ENCODE data around the gene FBLN1. TPM values are rescaled to one million over a fixed set of nuclear protein-coding genes. Genes with fewer than 3 reads are reported as not detected.

Gene FBLN1
- total RNA-seq, 1 donor from 2014 or later: not detected

DNA sequence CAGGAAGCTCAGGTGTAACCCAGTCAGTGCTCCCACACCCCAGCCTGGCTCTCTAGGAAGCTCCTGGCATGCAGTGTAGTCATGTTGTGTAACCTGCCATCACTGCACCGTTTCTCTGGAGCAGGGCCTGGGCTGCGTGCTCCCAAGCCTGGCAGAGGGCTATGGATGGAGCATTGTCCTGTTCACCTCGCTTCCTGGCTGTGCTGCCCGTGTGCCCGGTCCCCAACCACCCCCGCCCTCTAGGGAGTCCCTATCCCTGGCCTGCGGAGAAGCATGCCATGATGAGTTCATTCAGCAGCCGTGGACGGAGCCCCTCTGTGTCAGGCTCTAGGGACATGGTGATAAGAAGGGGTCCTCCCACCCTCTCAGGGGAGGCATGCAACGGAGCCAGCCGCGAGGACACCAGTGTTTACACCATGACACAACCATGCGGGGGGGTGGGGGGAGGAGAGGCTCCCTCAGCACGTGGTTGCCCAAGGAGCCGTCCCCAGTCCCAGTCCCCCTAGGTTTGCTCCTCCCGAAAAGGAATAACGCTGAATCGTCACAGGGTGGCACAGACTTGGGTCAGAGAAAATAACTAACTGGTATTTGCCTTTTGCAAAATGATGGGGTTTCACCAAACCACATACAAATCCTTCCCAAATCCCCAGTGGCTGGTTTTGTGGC is 73.1 kb downstream of the FBLN1 start:
- no peaks in the 10 kb centered on the region for H3K4me1 Mint-ChIP-seq
- intact Hi-C loops (cut with micrococcal nuclease): no loop called here
- no peak for DNase-seq
- peaks cover 5% of the 10 kb centered on the region for H3K9me3 Mint-ChIP-seq
- H3K27me3 Mint-ChIP-seq: peaks cover 2% of the 10 kb centered on the region
- H3K4me3 Mint-ChIP-seq: no peak overlapping the region
- no peak overlapping the region for H3K27ac Mint-ChIP-seq
- H3K36me3 Mint-ChIP-seq (ENCODE audit: low read depth): no peaks in the 10 kb centered on the region

DNA sequence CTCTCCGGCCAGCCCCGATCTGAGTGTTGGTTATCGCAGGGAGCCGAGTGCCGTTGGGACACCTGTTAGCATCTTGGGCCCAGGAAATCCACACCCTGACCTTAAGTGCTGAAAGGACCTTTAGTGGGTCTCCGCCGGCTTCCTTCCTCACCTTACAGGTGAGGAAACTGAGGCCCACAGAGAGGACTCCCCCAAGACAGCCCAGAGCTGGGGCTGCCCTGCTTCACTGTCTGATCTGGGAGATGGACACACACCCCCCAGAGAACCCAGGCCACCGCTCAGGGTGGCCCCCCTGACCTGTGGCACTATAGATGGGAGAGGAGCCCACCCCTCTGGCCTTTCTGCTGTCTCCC is 73.6 kb downstream of the FBLN1 start:
- no peaks in the 10 kb centered on the region for H3K36me3 Mint-ChIP-seq (ENCODE audit: low read depth)
- DNase-seq: no peak
- peaks cover 3% of the 10 kb centered on the region for H3K9me3 Mint-ChIP-seq
- H3K27ac Mint-ChIP-seq: no peak overlapping the region
- intact Hi-C loops (cut with micrococcal nuclease): no loop called here
- no peak overlapping the region for H3K4me3 Mint-ChIP-seq
- H3K4me1 Mint-ChIP-seq: no peaks in the 10 kb centered on the region
- H3K27me3 Mint-ChIP-seq: peaks cover 2% of the 10 kb centered on the region

DNA sequence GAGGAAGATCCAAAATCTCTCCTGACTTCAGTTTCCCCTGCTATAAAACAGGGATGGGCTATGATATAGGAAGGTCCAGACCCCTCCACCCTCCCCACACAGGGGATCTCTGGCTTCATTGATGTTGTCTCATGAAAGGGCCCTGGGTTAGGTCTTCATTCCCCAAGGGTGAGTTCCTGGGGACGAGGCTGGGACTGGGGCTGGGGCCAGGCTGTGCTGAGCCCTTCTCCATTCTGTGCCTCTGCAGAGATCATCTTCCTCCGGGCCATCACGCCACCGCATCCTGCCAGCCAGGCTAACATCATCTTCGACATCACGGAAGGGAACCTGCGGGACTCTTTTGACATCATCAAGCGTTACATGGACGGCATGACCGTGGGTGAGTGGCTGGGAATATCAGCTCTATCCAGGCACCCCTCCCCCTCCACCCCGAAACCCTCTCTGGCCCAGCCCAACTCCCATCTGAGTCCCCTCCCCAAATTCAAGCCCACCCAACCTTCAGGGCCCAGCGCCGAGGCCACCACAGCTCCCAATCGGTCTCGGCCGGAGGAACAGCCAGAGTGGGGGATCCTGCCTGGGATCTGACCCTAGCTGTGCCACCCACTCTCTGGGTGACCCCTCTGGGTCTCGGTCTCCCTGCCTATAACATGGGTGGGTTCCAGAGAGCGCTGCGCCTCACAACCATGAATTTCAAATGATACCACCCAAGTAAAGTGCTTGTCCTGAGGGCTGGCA is 74.2 kb downstream of the FBLN1 start:
- H3K9me3 Mint-ChIP-seq: no peaks in the 10 kb centered on the region
- intact Hi-C loops (cut with micrococcal nuclease): no loop called here
- DNase-seq: no peak
- peaks cover 2% of the 10 kb centered on the region for H3K27me3 Mint-ChIP-seq
- no peaks in the 10 kb centered on the region for H3K4me1 Mint-ChIP-seq
- no peaks in the 10 kb centered on the region for H3K36me3 Mint-ChIP-seq (ENCODE audit: low read depth)
- H3K4me3 Mint-ChIP-seq: no peak overlapping the region
- no peak overlapping the region for H3K27ac Mint-ChIP-seq

DNA sequence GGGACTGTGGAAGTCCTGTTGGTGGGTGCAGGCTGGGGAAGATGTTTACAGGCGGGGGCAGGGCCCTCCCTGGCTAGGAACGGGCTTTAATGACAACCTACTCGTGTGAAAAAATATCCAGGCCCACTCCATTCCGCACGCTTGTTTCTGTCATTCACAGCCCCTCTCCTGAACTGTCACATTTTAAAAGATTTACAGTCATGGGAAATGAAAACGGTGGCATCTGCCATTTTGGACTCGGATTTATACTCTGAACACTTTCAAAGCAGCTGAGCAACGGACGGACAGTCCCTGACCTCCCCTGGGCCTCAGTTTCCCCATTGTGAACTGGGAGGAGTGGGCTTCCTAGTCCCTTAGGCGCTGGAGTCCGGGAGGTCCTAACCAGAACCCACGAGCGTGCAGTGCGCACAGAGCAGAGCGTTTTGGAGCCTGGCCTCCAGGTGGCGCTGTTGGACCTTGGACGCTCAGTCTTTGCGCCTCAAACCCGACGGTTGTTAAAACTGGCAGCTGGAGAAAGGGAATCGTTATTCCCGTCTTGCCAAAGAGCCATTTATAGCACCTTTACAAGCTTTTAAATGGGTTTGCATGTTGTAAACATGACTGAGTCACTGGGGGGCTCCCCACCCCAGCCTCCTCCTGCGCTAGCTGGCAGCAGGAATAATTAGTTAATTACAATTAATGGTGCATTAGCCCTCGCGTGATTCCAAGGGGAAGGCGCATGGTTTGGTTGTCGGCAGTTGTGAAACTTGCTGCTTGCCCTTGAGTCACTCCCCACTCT is 75.3 kb downstream of the FBLN1 start:
- no peaks in the 10 kb centered on the region for H3K9me3 Mint-ChIP-seq

DNA sequence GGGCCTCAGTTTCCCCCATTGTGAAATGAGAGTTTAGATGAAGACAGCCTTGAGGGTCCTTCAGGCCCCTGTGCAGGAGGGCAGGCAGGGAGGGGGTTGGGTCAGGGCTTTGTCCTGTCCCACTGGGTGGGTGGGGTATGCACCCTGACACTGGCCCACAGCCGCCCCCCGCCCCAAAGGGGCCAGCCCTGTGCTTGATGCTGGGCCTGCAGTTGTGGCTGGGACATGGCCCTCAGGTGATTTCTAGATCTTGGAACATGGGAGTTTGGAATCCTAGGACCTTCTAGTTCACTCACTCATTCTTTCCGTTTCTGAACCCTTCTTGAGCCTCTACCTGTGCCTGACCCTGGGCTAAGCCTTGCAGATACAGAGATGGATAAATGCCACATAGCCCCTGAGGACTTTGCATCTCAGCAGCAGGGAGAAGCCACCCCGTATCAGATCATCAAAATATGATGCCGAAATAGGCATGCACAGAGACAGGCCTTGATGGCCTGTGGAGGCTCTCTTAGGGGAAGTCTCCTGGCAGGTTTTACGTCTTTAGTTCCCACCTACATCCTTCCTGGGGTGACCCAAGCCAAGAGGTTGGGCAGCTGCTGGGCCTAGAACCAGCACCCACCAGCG is 76.0 kb downstream of the FBLN1 start:
- no peak for DNase-seq
- peaks cover 2% of the 10 kb centered on the region for H3K27me3 Mint-ChIP-seq
- H3K27ac Mint-ChIP-seq: no peak overlapping the region
- H3K4me3 Mint-ChIP-seq: no peak overlapping the region
- H3K4me1 Mint-ChIP-seq: peaks cover 4% of the 10 kb centered on the region
- no peaks in the 10 kb centered on the region for H3K36me3 Mint-ChIP-seq (ENCODE audit: low read depth)
- H3K9me3 Mint-ChIP-seq: no peaks in the 10 kb centered on the region
- intact Hi-C loops (cut with micrococcal nuclease): no loop called here

More for the DNA sequence above, 75.3 kb downstream of the FBLN1 start:
- DNase-seq: peak; percentile 92
- H3K27ac Mint-ChIP-seq: no peak overlapping the region
- peaks cover 2% of the 10 kb centered on the region for H3K27me3 Mint-ChIP-seq
- no peaks in the 10 kb centered on the region for H3K36me3 Mint-ChIP-seq (ENCODE audit: low read depth)
- no peak overlapping the region for H3K4me3 Mint-ChIP-seq
- intact Hi-C loops (cut with micrococcal nuclease): no loop called here
- H3K4me1 Mint-ChIP-seq: no peaks in the 10 kb centered on the region

DNA sequence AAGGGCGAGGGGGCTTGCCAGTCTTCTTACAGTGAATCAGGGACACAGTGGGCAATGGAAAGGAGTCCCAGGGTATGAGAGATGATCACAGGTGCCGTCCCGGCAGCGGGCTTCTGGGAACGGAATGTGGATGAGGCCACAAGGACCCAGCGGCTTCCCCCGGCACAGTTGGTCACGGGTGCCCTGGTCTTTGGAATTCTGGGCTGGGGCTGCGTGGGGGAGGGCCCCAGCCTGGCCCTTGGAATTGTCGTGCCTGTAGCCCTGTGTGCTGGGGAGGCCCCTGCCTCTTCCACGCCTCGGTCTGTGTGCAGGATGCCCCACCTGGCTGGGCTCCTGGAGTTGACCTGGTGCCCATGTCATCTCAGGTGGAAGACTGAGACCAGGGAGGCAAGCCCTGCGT is 76.6 kb downstream of the FBLN1 start:
- Mint-ChIP-seq H3K27me3 (peaks cover 2% of the 10 kb centered on the region), H3K27ac (no peak overlapping the region), H3K36me3 (ENCODE audit: low read depth) (no peaks in the 10 kb centered on the region), H3K4me3 (no peak overlapping the region), H3K4me1 (peaks cover 5% of the 10 kb centered on the region), H3K9me3 (no peaks in the 10 kb centered on the region)
- DNase-seq: no peak
- intact Hi-C loops (cut with micrococcal nuclease): no loop called here

DNA sequence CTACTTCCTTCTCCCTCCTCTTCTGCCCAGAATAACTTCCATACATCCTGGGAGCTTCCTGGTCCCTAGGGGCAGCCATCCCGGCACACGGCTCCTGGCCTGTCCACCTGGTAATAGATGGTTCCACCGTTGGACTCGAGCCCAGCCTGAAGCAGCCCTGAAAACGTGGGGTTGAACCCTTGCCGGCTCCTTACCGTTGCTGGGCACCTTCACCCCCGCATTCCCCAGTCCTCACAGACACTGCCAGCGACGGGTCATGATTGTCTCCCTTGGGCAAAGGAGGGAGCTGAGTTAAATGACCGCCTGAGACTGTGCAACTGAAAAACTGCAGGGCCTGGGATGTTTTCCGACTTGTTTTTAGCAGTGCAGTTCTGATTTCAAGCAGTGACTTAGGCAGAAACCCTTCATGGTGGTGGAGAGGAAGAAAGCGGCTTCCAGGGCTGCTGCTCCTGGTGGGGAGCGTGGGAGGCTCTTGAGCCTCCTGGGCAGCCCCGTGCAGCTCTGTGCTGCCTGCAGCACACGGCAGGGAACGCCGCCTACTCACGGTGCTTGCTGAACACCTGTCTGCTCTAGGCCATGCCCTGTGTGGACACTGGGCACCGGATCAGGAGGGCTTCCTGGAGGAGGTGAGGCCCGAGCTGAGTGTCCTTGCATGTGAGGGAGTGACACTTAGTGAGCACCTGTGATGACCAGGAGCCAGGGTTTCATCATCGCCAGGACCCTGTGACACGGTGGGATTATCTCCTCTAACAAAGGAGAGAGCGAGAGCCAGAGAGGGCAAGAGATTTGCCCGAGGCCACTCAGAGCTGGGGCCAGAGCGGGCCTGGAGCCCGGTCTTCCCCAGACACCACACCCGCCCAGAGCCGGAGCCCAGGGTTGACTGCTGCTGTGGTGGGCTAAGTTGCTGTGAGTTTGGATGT is 77.4 kb downstream of the FBLN1 start:
- Mint-ChIP-seq H3K4me3 (no peak overlapping the region), H3K36me3 (ENCODE audit: low read depth) (no peaks in the 10 kb centered on the region), H3K27ac (no peak overlapping the region), H3K9me3 (no peaks in the 10 kb centered on the region), H3K27me3 (peaks cover 2% of the 10 kb centered on the region), H3K4me1 (peaks cover 5% of the 10 kb centered on the region)
- intact Hi-C loops (cut with micrococcal nuclease): no loop called here
- DNase-seq: no peak

DNA sequence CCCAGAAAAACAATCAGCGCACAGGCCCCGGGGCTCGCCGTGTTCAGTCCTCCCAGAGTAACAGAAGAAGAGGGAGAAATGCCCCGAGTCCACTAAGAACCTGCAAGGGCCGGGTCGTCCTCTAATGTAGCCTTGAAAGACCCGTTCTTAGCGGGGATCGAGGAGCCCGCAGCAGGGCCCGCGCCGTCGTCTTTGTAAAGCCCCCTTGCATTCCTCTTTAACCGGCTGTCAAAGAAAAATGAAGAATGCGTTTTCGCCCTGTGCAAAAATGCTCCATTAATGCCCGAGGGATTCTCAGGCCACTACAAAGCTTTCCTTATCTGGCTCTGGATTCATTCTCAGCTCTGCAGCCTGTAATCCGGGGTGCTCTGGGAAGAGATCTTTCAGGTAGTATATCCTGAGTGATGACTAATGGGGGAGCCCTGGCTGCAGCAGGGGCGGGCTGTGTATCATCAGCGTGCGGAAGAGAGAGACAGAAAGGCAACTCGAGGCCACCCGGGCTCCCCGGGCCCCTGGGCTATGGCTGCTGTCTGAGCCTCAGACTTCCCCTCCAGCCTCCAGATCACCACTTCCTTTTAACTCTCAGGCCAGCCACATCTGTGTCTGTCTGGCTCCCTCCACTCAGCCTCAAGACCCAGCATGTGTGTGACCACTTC is 78.2 kb downstream of the FBLN1 start:
- no peak overlapping the region for H3K27ac Mint-ChIP-seq
- no peaks in the 10 kb centered on the region for H3K9me3 Mint-ChIP-seq
- no peaks in the 10 kb centered on the region for H3K36me3 Mint-ChIP-seq (ENCODE audit: low read depth)
- no peak for DNase-seq
- peaks cover 2% of the 10 kb centered on the region for H3K27me3 Mint-ChIP-seq
- H3K4me1 Mint-ChIP-seq: peaks cover 5% of the 10 kb centered on the region
- intact Hi-C loops (cut with micrococcal nuclease): no loop called here
- no peak overlapping the region for H3K4me3 Mint-ChIP-seq

DNA sequence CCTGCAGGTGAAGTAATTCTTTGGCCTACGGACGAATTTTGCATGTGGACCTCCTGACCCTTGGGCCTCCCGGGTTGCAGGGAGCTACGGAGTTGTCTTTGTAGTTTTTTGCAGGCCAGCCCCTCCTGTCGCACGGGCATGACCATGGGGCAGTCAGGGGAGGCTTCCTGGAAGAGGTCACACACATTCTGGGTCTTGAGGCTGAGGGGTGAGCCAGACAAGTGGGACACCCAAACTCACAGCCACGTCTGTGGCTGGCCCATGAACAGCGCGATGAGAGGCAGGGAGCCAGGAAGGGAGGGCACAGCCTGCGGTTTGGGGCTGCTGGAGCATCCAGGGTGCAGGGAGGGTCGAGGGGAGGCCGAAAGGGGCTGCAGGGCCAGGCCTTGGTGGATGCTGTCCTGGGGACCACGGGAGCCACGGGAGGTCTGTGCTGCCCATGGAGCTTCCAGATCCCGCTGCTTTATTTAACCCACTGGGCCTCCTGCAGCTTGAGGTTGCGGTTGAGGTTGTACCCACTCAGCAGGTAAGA is 78.9 kb downstream of the FBLN1 start:
- Mint-ChIP-seq H3K4me1 (peaks cover 5% of the 10 kb centered on the region), H3K36me3 (ENCODE audit: low read depth) (no peaks in the 10 kb centered on the region), H3K27ac (no peak overlapping the region), H3K4me3 (no peak overlapping the region), H3K9me3 (no peaks in the 10 kb centered on the region), H3K27me3 (peaks cover 2% of the 10 kb centered on the region)
- intact Hi-C loops (cut with micrococcal nuclease): no loop called here
- no peak for DNase-seq

DNA sequence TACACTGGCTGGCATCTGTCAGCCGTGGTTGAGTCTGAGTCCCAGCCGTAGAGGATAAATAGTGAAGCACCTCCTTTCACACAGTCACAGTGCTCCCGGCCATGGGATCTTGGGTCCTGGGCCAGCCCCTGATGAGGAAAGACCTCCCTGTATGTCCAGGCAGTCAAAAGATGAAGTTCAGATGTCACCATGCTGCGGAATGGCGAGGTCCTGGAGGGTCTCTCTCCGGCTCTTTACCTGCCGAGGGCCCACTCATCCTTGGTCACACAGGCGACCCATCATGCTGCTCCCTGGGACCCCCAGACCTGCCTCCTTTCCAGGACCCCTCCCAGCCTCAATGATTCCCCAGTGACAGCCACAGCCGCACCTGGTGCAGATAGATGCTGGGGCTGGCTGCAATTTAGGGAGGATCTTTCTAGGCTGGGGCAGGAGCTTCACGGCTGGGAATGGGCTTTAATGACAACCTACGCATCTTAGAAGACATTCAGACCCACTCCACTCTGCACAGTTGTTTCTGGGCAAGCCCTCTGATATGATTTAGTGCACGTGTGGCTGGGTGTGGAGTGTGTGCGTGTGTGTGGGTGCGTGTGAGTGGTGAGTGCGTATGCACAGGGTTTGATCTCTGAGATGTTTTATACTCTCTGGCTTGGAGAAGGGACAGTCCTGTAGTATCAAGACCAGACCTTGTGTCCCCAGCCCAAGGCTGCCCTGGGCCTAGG is 79.7 kb downstream of the FBLN1 start:
- H3K27me3 Mint-ChIP-seq: peaks cover 2% of the 10 kb centered on the region
- no peak overlapping the region for H3K4me3 Mint-ChIP-seq
- intact Hi-C loops (cut with micrococcal nuclease): no loop called here
- no peak for DNase-seq
- peaks cover 5% of the 10 kb centered on the region for H3K4me1 Mint-ChIP-seq
- H3K27ac Mint-ChIP-seq: no peak overlapping the region
- no peaks in the 10 kb centered on the region for H3K9me3 Mint-ChIP-seq
- H3K36me3 Mint-ChIP-seq (ENCODE audit: low read depth): no peaks in the 10 kb centered on the region

DNA sequence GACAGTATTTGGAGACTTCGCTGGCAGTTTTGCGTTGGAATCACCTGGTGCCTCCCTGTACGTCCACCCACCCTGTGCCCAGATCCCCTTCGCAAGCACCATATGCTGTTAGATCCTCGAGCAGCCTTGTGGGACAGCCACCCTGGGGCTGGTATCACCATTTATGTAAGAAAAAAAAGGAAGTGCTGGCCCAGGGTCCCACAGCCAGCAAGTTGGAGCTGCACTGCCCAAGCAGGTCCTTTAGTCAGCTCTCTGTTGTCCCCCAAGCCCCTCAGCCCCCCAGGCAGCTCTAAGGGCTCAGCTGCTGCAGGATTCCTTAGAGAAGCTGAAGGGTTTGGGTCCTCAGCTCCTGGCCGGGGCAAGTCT is 80.3 kb downstream of the FBLN1 start:
- Mint-ChIP-seq H3K4me3 (no peak overlapping the region), H3K27ac (no peak overlapping the region), H3K4me1 (peaks cover 5% of the 10 kb centered on the region), H3K36me3 (ENCODE audit: low read depth) (no peaks in the 10 kb centered on the region), H3K27me3 (peaks cover 2% of the 10 kb centered on the region), H3K9me3 (no peaks in the 10 kb centered on the region)
- no peak for DNase-seq
- intact Hi-C loops (cut with micrococcal nuclease): no loop called here

DNA sequence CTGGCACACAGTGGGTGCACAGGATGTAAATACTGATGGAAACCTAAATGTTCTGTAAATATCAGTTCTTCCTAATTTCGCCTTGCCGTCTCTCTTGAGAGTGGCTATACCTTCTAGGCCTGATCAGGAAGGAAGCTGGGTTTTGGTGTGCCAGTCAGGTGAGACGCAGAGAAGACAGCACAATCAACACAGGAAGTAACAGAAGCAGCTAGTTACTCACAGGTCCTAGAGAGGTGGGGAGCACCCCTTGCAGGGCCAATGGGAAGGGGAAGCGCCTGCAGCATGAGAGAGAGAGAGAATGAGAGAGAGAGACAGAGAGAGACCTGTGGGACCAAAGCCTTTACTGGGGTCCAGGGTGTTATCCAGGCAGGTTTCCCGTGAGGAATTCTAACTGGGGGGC is 80.8 kb downstream of the FBLN1 start:
- DNase-seq: peak; percentile 62
- no peak overlapping the region for H3K4me3 Mint-ChIP-seq
- peaks cover 2% of the 10 kb centered on the region for H3K27me3 Mint-ChIP-seq
- intact Hi-C loops (cut with micrococcal nuclease): no loop called here
- H3K36me3 Mint-ChIP-seq (ENCODE audit: low read depth): no peaks in the 10 kb centered on the region
- no peaks in the 10 kb centered on the region for H3K9me3 Mint-ChIP-seq
- no peak overlapping the region for H3K27ac Mint-ChIP-seq
- peaks cover 5% of the 10 kb centered on the region for H3K4me1 Mint-ChIP-seq
